Fibroblast of villous mesenchyme (primary cell): Measurements from ENCODE around the gene HHATL. TPM values are rescaled to one million over a fixed set of nuclear protein-coding genes. Genes with fewer than 3 reads are reported as not detected.

Experiments
- DNase-seq: peaks from one replicate; pipeline ENCODE4 v3.0.0-alpha.2; 2010; ENCODE audit warnings: low read depth
- H3K4me3 ChIP-seq: 2 replicates; pipeline ENCODE4 v1.5.1; 2011; ENCODE audit warnings: low read depth, mild to moderate bottlenecking, low read length
- CTCF ChIP-seq: IDR thresholded peaks from 2 replicates; pipeline ENCODE4 v1.5.1; 2012; ENCODE audit warnings: low read depth, mild to moderate bottlenecking, low read length; ENCODE audit not compliant: insufficient read depth
- total RNA-seq: library from RNA; depleted of rRNA; stranded (reverse); fragments of >200 nt; gene quantifications from 2 replicates; pipeline ENCODE4 v1.2.3, GENCODE V29; 2012

Gene HHATL
- total RNA-seq, 1 donor: not detected

- TF ChIP-seq CTCF: no peak
- H3K4me3 ChIP-seq: no peak overlapping the region
- DNase-seq: no peak
Observed at GRCh38 chr3:42733501-42734262, 31.1 kb upstream of the HHATL start.

- peak; percentile 21 for TF ChIP-seq CTCF
- DNase-seq: no peak
- no peak overlapping the region for H3K4me3 ChIP-seq
Observed at GRCh38 chr3:42732829-42733459, 30.3 kb upstream of the HHATL start.

- no peak for TF ChIP-seq CTCF
- DNase-seq: no peak
Observed at GRCh38 chr3:42732196-42732828, 29.7 kb upstream of the HHATL start.

GRCh38 chr3:42731476-42732195 is 29.0 kb upstream of the HHATL start:
- H3K4me3 ChIP-seq: no peak overlapping the region
- no peak for DNase-seq
- TF ChIP-seq CTCF: no peak

More at GRCh38 chr3:42732196-42732828, 29.7 kb upstream of the HHATL start:
- H3K4me3 ChIP-seq: no peak overlapping the region

- H3K4me3 ChIP-seq: no peak overlapping the region
- no peak for TF ChIP-seq CTCF
- DNase-seq: no peak
Observed at GRCh38 chr3:42730706-42731420, 28.3 kb upstream of the HHATL start.

- TF ChIP-seq CTCF: no peak
- no peak for DNase-seq
- no peak overlapping the region for H3K4me3 ChIP-seq
Observed at GRCh38 chr3:42730294-42730693, 27.7 kb upstream of the HHATL start.
